ENCODE results near the gene HSD17B8.

Gene HSD17B8

DNA sequence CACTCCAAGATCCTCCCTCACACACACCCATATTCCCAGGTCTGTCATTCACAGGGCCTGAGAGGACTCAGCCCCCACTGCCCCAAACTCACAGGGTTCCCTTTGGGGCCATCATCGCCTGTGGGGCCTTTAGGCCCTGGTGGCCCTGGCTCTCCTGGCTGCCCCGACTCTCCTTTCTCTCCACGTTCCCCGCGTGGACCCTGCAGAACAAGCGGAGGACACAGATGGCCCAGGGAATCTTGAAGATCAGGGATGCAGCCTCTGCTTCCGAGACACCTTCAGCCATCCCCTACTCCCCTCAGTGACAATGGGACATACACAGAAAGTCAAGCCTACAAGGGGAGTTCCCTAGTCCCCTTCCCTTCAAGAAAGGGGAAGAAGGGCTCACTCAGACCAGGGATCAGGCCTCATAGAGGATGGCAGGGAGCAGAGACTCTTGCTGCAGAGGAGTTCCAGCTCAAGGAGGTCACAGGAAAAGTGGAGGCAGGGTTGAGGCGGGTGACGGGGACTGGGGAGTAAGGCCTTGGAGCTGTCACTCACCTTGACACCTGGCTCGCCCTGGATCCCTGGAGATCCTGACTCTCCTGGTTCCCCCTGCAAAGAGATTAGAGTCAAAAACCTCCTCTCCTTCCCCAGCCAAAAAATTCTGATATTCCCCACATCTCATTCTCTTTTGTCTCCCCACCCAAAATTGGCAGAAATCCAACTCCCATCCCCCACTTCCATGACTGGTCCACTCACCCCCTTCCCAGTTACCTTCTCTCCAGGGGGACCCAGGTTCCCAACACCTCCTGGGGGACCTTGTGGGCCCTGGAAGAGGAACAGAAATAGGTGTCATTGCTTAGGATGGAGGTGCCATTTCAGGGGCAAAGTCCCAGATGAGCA is 34.9 kb upstream of the HSD17B8 start:
- TF ChIP-seq POLR2AphosphoS5 (IDR thresholded peaks at IDR 0.05; ENCODE audit: low read depth, low read length), result no peak
- TF ChIP-seq, protein P1, sequence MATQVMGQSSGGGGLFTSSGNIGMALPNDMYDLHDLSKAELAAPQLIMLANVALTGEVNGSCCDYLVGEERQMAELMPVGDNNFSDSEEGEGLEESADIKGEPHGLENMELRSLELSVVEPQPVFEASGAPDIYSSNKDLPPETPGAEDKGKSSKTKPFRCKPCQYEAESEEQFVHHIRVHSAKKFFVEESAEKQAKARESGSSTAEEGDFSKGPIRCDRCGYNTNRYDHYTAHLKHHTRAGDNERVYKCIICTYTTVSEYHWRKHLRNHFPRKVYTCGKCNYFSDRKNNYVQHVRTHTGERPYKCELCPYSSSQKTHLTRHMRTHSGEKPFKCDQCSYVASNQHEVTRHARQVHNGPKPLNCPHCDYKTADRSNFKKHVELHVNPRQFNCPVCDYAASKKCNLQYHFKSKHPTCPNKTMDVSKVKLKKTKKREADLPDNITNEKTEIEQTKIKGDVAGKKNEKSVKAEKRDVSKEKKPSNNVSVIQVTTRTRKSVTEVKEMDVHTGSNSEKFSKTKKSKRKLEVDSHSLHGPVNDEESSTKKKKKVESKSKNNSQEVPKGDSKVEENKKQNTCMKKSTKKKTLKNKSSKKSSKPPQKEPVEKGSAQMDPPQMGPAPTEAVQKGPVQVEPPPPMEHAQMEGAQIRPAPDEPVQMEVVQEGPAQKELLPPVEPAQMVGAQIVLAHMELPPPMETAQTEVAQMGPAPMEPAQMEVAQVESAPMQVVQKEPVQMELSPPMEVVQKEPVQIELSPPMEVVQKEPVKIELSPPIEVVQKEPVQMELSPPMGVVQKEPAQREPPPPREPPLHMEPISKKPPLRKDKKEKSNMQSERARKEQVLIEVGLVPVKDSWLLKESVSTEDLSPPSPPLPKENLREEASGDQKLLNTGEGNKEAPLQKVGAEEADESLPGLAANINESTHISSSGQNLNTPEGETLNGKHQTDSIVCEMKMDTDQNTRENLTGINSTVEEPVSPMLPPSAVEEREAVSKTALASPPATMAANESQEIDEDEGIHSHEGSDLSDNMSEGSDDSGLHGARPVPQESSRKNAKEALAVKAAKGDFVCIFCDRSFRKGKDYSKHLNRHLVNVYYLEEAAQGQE (IDR thresholded peaks at IDR 0.05; ENCODE audit: insufficient read depth in 1 of 2, low read depth in 2 of 2, low read length in 2 of 2), result no peak
- no peak for TF ChIP-seq TAF1 (IDR thresholded peaks at IDR 0.05; ENCODE audit: borderline replicate concordance, insufficient read depth, low read length)
- no peak for TF ChIP-seq FOXP2 (optimal IDR thresholded peaks at IDR 0.05; ENCODE audit: borderline replicate concordance, extremely low read depth, extremely low read length, insufficient read depth)
- no peak for TF ChIP-seq SIN3A (IDR thresholded peaks at IDR 0.05; ENCODE audit: borderline replicate concordance, insufficient read depth, low read length)

DNA sequence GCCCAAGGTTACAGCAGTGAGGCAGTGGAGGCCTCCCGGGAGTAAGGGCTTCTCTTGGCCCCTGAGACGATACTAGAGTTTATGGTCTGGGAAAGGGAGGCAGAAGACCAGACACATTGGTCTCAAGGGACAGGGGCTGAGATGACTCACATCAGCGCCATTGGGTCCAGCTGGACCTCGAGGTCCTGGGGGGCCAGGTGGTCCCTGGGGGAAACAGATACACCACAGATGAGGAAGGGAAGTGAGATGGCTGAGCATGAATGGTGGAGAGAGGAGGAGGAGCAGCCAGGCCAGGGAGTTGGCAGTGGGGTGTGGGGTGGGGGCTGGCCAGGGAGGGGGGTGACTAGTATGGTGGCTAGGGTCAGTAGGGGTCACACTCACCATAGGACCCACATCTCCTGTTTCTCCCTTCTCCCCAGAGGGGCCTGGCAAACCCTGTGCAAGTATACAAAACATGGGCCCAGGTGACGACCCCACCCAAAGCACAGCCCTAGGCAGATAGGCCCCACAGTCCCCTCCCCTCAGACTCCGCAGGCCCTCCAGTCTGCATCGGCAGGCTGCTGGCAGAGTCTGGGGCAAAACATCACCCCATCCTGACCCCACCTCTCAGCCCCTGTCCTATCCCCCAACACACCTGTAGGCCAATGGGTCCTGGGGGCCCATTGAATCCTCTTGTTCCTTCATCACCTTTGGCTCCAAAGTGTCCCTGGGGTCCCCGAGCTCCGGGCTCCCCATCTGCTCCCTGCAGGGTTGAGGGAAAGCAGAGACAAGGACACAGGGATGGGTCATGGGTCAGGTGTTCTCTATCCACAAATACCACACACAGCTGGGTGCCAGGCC is 34.1 kb upstream of the HSD17B8 start:
- TF ChIP-seq TAF1 (IDR thresholded peaks at IDR 0.05; ENCODE audit: borderline replicate concordance, insufficient read depth, low read length), result no peak
- TF ChIP-seq SIN3A (IDR thresholded peaks at IDR 0.05; ENCODE audit: borderline replicate concordance, insufficient read depth, low read length), result no peak
- no peak for TF ChIP-seq FOXP2 (optimal IDR thresholded peaks at IDR 0.05; ENCODE audit: borderline replicate concordance, extremely low read depth, extremely low read length, insufficient read depth)
- TF ChIP-seq, protein P1 (IDR thresholded peaks at IDR 0.05; ENCODE audit: insufficient read depth in 1 of 2, low read depth in 2 of 2, low read length in 2 of 2), result no peak
- no peak for TF ChIP-seq POLR2AphosphoS5 (IDR thresholded peaks at IDR 0.05; ENCODE audit: low read depth, low read length)

DNA sequence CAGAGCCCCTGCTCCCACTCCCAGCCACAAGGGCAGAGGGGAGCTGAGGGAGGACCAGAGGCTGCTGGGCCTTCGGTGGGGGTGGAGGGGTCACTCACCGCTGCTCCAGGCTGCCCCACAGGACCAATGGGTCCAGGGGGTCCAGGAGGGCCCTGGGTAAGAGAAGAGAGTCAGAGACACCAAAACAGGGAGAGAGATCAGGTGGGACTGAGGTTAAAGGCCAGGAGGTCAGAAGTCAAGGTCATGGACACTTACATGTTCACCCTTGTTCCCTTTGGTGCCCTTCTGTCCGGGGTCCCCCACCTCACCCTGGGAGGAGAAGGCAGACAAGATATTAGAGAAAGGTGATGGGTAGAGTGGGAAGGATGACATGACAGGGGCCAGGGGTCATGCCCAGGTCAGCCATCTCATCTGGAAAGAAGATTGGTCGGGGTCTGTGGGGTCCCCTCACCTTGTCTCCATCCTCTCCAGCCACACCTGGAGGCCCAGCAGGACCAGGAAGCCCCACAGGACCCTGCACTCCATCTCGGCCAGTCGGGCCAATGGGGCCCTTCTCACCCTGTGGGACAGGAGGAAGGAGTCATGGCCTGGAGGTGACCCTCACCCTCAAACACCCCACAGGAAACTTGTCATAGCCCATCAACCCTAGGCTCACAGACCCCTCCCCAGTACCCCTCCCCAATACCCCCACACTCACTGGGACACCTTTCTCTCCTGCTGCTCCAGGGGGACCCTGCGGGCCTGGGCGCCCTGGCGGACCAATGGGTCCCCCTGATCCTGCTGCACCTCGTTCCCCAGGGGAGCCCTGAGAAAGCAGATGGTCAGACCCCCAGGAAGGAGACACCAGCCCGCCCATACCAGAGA is 33.2 kb upstream of the HSD17B8 start:
- TF ChIP-seq FOXP2 (optimal IDR thresholded peaks at IDR 0.05; ENCODE audit: borderline replicate concordance, extremely low read depth, extremely low read length, insufficient read depth) (no peak), SIN3A (IDR thresholded peaks at IDR 0.05; ENCODE audit: borderline replicate concordance, insufficient read depth, low read length) (no peak), POLR2AphosphoS5 (IDR thresholded peaks at IDR 0.05; ENCODE audit: low read depth, low read length) (no peak), TAF1 (IDR thresholded peaks at IDR 0.05; ENCODE audit: borderline replicate concordance, insufficient read depth, low read length) (no peak)
- TF ChIP-seq, protein P1 (IDR thresholded peaks at IDR 0.05; ENCODE audit: insufficient read depth in 1 of 2, low read depth in 2 of 2, low read length in 2 of 2), result no peak

DNA sequence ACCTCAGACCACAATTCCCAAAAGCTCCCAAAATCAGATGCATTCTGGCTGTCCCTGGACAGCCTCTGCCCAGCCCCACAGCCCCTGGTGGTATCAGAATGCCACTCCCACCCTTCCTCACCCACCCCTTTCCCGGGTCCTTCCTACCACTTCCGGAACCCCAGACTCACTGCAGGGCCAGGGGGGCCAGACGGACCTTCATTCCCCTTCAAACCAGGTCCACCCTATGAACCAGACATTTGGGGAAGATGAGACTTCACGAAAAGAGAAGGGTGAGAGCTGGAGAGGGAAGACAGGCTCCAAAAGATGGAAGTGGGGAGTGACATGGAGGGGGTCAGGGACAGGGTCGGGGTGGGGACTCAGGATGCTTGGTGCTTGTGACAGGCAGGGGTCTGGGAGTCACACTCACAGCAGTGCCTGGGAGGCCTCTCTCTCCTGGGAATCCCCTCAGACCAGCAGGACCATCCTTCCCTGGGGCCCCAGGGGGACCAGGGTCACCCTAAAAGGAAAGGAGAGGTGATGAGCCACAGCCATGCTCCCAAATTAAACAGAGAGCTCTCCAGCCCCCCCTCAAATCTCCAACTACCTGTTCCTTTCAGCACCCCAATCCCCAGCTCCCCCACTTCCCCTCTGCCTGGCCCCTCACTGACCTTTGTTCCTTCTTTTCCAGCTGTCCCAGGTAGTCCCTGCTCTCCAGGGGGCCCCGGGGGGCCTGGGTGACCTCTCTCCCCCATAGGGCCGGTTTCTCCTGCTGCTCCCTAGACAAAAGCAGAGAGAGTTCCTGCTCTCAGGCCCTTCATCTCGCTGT is 32.4 kb upstream of the HSD17B8 start:
- TF ChIP-seq POLR2AphosphoS5 (IDR thresholded peaks at IDR 0.05; ENCODE audit: low read depth, low read length), result no peak
- TF ChIP-seq, protein P1 (IDR thresholded peaks at IDR 0.05; ENCODE audit: insufficient read depth in 1 of 2, low read depth in 2 of 2, low read length in 2 of 2), result no peak
- TF ChIP-seq FOXP2 (optimal IDR thresholded peaks at IDR 0.05; ENCODE audit: borderline replicate concordance, extremely low read depth, extremely low read length, insufficient read depth), result no peak
- TF ChIP-seq TAF1 (IDR thresholded peaks at IDR 0.05; ENCODE audit: borderline replicate concordance, insufficient read depth, low read length), result no peak
- TF ChIP-seq SIN3A (IDR thresholded peaks at IDR 0.05; ENCODE audit: borderline replicate concordance, insufficient read depth, low read length), result no peak
